ENCODE results near the gene ARHGEF40.

Gene ARHGEF40

DNA sequence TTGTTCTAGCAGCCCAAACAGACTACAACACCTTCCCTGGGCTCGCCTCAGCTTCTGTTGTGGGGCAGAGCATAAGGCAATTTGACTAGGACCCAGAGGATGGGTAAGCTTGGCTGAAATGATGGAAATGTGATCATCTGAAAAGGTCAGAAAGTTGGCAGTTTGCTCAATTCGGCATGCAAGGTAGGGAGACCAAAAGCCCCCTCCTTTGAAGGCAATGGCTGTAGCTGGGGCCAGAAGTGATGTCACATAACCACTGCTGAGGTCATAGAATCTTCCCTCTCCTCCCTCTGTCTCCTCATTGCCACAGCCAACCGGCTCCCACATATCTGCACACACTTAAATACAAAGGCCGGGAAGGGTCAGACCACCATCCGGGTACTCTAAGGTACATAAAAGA is 40.2 kb upstream of the ARHGEF40 start, which contains the start of gene TPPP2:
TSS of gene TPPP2 (plus strand) at position 301 of the 400 bp plus-strand sequence. CDS start 365 bp downstream, outside the sequence.
- TF ChIP-seq, protein P1, sequence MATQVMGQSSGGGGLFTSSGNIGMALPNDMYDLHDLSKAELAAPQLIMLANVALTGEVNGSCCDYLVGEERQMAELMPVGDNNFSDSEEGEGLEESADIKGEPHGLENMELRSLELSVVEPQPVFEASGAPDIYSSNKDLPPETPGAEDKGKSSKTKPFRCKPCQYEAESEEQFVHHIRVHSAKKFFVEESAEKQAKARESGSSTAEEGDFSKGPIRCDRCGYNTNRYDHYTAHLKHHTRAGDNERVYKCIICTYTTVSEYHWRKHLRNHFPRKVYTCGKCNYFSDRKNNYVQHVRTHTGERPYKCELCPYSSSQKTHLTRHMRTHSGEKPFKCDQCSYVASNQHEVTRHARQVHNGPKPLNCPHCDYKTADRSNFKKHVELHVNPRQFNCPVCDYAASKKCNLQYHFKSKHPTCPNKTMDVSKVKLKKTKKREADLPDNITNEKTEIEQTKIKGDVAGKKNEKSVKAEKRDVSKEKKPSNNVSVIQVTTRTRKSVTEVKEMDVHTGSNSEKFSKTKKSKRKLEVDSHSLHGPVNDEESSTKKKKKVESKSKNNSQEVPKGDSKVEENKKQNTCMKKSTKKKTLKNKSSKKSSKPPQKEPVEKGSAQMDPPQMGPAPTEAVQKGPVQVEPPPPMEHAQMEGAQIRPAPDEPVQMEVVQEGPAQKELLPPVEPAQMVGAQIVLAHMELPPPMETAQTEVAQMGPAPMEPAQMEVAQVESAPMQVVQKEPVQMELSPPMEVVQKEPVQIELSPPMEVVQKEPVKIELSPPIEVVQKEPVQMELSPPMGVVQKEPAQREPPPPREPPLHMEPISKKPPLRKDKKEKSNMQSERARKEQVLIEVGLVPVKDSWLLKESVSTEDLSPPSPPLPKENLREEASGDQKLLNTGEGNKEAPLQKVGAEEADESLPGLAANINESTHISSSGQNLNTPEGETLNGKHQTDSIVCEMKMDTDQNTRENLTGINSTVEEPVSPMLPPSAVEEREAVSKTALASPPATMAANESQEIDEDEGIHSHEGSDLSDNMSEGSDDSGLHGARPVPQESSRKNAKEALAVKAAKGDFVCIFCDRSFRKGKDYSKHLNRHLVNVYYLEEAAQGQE (IDR thresholded peaks at IDR 0.05; ENCODE audit: insufficient read depth in 1 of 2, low read depth in 2 of 2, low read length in 2 of 2) = no peak
- no peak for TF ChIP-seq FOXP2 (optimal IDR thresholded peaks at IDR 0.05; ENCODE audit: borderline replicate concordance, extremely low read depth, extremely low read length, insufficient read depth)
- TF ChIP-seq TAF1 (IDR thresholded peaks at IDR 0.05; ENCODE audit: borderline replicate concordance, insufficient read depth, low read length) = no peak
- TF ChIP-seq POLR2AphosphoS5 (IDR thresholded peaks at IDR 0.05; ENCODE audit: low read depth, low read length) = no peak
- no peak for TF ChIP-seq SIN3A (IDR thresholded peaks at IDR 0.05; ENCODE audit: borderline replicate concordance, insufficient read depth, low read length)

DNA sequence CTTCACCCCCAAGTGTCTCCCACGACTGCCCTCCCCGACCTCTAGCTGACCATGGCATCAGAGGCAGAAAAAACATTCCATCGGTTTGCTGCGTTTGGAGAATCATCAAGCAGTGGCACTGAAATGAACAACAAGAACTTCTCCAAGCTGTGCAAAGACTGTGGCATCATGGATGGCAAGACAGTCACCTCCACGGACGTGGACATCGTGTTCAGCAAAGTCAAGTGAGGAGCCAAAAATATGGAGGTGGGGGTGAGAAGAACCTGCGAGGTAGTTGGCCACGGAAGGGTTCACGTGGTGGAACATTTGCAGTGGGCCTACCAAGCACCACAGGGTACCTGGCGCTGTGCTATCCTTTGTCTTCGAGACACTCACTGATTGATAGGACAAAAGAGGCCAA is 39.6 kb upstream of the ARHGEF40 start:
- TF ChIP-seq FOXP2 (optimal IDR thresholded peaks at IDR 0.05; ENCODE audit: borderline replicate concordance, extremely low read depth, extremely low read length, insufficient read depth) = no peak

DNA sequence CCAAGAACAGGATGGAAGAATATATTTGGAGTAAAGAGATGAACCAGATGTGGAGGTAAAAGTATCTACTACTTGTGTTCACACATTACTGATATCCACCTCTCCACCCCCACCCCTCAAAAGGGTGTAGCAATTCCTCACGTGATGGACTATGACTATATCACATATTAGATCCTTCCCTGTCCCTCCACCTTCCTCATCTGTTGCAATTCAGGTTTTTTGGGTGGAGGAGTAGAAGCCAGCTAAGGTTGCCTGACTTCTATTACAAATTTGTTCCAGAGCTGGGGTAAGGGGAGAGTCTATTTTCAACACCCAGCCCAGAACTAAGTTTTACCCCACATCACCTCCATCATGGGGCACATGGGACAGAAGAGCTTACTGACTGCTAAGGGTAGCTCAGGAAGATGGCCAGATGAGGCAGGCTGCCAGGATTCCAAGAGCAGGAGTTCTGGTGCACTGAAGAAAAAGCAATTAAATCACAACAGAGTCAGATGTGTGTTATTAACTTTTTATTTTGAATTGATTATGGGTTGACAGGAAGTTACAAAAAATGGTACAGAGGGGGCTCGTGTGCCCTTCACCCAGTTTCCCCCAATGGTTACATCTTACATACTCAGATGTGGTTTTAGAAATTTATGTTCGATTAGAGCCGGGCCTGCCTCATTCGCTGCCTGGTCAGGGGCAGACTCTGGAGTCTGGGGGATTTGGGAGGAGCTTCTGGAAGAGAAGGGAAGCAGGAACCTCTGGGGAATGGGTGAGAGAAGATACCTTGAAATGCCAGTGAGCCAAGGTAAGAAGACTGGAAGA is 37.6 kb upstream of the ARHGEF40 start:
- TF ChIP-seq POLR2AphosphoS5 (IDR thresholded peaks at IDR 0.05; ENCODE audit: low read depth, low read length) (no peak), SIN3A (IDR thresholded peaks at IDR 0.05; ENCODE audit: borderline replicate concordance, insufficient read depth, low read length) (no peak)
- TF ChIP-seq, protein P1 (IDR thresholded peaks at IDR 0.05; ENCODE audit: insufficient read depth in 1 of 2, low read depth in 2 of 2, low read length in 2 of 2) = no peak

DNA sequence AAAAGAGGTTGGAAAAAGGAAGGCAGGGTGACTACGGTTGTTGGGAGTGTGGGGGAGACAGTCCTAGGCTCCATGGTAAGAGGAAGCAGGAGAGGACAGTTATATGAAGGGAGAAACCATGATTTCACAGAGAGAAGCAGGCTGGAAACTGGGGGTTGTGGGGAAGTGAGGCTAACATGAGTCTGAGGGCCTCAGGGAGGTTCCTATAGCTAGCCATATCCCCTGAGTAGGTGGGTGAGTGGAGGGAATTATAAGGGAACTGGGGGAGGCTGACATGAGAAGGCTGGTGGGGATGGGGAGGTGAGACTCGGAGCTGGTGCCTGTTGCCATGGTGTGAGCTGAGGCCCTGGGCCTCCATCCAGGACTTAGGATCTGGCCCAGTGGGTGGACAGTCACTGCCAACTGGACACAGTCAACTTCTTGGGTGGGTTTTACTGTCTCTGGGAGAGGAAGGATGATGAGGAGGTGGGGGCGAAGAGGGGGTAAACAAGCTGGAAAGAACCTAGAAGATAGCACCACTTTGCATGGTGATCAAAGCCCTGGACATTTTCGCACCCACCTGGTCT is 36.9 kb upstream of the ARHGEF40 start:
- TF ChIP-seq POLR2AphosphoS5 (IDR thresholded peaks at IDR 0.05; ENCODE audit: low read depth, low read length) = no peak
- no peak for TF ChIP-seq TAF1 (IDR thresholded peaks at IDR 0.05; ENCODE audit: borderline replicate concordance, insufficient read depth, low read length)
- no peak for TF ChIP-seq FOXP2 (optimal IDR thresholded peaks at IDR 0.05; ENCODE audit: borderline replicate concordance, extremely low read depth, extremely low read length, insufficient read depth)
- TF ChIP-seq, protein P1 (IDR thresholded peaks at IDR 0.05; ENCODE audit: insufficient read depth in 1 of 2, low read depth in 2 of 2, low read length in 2 of 2) = no peak
- TF ChIP-seq SIN3A (IDR thresholded peaks at IDR 0.05; ENCODE audit: borderline replicate concordance, insufficient read depth, low read length) = no peak

DNA sequence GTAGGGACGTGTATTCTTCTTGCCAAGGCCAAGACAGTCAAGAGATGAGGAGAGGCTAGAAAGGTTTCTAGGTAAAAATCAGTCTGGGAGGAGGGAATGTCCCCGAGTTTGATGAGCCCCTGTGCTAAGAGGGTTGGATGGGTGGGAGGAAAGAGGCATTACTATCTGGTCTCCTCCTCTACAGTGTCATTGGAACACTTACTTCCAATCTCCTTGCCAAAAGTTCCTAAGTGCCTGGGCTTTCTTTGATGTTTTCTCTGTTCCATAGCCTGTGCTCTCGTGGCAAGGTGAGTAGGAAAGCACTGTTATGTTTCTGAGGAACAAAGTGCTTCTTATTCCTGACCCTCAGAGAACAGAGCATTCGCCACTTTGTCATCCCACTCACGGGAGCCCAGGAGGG is 35.4 kb upstream of the ARHGEF40 start, which contains the start of gene RNASE13:
TSS of gene RNASE13 (minus strand) at position 101 of the 400 bp plus-strand sequence. CDS start 519 bp downstream, outside the sequence.
- no peak for TF ChIP-seq SIN3A (IDR thresholded peaks at IDR 0.05; ENCODE audit: borderline replicate concordance, insufficient read depth, low read length)
- no peak for TF ChIP-seq TAF1 (IDR thresholded peaks at IDR 0.05; ENCODE audit: borderline replicate concordance, insufficient read depth, low read length)
- TF ChIP-seq, protein P1 (IDR thresholded peaks at IDR 0.05; ENCODE audit: insufficient read depth in 1 of 2, low read depth in 2 of 2, low read length in 2 of 2) = no peak
- no peak for TF ChIP-seq FOXP2 (optimal IDR thresholded peaks at IDR 0.05; ENCODE audit: borderline replicate concordance, extremely low read depth, extremely low read length, insufficient read depth)
- no peak for TF ChIP-seq POLR2AphosphoS5 (IDR thresholded peaks at IDR 0.05; ENCODE audit: low read depth, low read length)
